HS-27A (cell line): ENCODE results near the gene SVOPL.

Experiments
- DNase-seq: peaks from one replicate; pipeline ENCODE4 v3.0.0-alpha.2; 2012; ENCODE audit warnings: low read depth, missing footprints

SVOPL gene

GRCh38 chr7:138661069-138661635 is 40.0 kb downstream of the SVOPL start:
- DNase-seq = no peak

- no peak for DNase-seq
These were observed 42.3 kb downstream of the SVOPL start for GRCh38 chr7:138658889-138659288.

GRCh38 chr7:138657854-138658386 is 43.2 kb downstream of the SVOPL start:
- DNase-seq = no peak

GRCh38 chr7:138656952-138657351 is 44.2 kb downstream of the SVOPL start:
- DNase-seq = no peak

GRCh38 chr7:138654616-138655015 is 46.5 kb downstream of the SVOPL start:
- no peak for DNase-seq

- DNase-seq = no peak
These were observed 51.7 kb downstream of the SVOPL start for GRCh38 chr7:138649506-138649905.

GRCh38 chr7:138645284-138645683 is 55.9 kb downstream of the SVOPL start:
- DNase-seq = no peak

GRCh38 chr7:138632826-138633602 is 68.1 kb downstream of the SVOPL start:
- no peak for DNase-seq

- no peak for DNase-seq
These were observed 68.8 kb downstream of the SVOPL start for GRCh38 chr7:138632384-138632783.

GRCh38 chr7:138630059-138630610 is 71.0 kb downstream of the SVOPL start:
- DNase-seq = no peak

GRCh38 chr7:138627361-138627760 is 73.8 kb downstream of the SVOPL start:
- DNase-seq = no peak

- no peak for DNase-seq
These were observed 74.3 kb downstream of the SVOPL start for GRCh38 chr7:138626846-138627245.

GRCh38 chr7:138625849-138626230 is 75.3 kb downstream of the SVOPL start:
- DNase-seq = no peak

- no peak for DNase-seq
These were observed 75.9 kb downstream of the SVOPL start for GRCh38 chr7:138625084-138625848.

- DNase-seq = no peak
These were observed 78.3 kb downstream of the SVOPL start for GRCh38 chr7:138622841-138623240.

- DNase-seq = no peak
These were observed 82.2 kb downstream of the SVOPL start for GRCh38 chr7:138618933-138619332.

- no peak for DNase-seq
These were observed 82.7 kb downstream of the SVOPL start for GRCh38 chr7:138618506-138618905.

- no peak for DNase-seq
These were observed 85.1 kb downstream of the SVOPL start for GRCh38 chr7:138616085-138616484.

GRCh38 chr7:138613630-138614029 is 87.5 kb downstream of the SVOPL start:
- no peak for DNase-seq

- DNase-seq = no peak
These were observed 90.4 kb downstream of the SVOPL start for GRCh38 chr7:138610671-138611170.

GRCh38 chr7:138608275-138608674 is 92.9 kb downstream of the SVOPL start:
- DNase-seq = no peak
